NCI-H2227 (cell line): ENCODE data around the gene ZSCAN26.

ENCODE experiments used
- DNase-seq: peaks from one replicate; lab custom pipeline; 2025; ENCODE audit not compliant: unreplicated experiment; lab: John Stamatoyannopoulos, UW

Gene ZSCAN26

DNA sequence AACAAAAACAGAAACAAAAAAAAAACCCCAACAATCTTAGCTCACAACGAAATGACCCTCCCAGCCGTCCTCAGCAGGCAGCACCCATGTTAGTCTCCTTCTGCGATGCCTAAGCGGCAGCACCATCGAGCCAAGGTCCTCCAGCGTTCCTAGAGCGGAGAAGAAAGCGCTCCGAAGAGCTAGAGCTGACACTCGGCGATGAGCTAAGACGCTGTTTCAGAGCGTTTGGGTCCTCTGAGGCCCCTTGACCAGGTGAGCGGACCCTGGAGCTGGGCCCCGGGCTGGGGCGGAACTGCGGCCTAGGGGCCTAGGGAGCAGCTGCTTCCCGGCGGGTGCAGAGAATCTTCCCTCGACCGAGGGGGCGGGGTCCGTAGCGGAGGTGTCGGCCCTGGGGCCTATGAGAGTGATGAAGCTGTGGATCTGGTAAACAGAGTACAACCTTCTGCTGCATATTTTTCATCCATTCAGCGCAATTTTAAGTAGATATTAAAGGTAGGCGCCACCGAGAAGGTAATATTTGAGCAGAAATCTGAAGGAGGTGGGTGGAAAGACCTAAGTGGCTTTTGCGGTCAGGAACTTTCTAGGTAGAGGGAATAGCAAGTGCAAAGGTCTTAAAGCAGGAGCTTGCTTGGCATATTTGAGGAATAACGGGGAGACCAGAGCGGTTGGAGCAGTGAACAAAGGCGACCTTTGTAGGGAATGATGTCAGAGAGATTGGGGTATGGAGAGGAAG is at the start of gene ZSCAN26:
TSS of gene ZSCAN26 (plus strand) at position 182 of the 733 bp plus-strand sequence. CDS start 4,777 bp downstream, outside the sequence.
- peak; percentile 96 for DNase-seq

- no peak for DNase-seq
Observed at GRCh38 chr6:28217890-28218289, 49.1 kb upstream of the ZSCAN26 start.

GRCh38 chr6:28218312-28219248 is 48.4 kb upstream of the ZSCAN26 start:
- peak; percentile 79 for DNase-seq

- no peak for DNase-seq
Observed at GRCh38 chr6:28220257-28221133, 46.4 kb upstream of the ZSCAN26 start.

DNA sequence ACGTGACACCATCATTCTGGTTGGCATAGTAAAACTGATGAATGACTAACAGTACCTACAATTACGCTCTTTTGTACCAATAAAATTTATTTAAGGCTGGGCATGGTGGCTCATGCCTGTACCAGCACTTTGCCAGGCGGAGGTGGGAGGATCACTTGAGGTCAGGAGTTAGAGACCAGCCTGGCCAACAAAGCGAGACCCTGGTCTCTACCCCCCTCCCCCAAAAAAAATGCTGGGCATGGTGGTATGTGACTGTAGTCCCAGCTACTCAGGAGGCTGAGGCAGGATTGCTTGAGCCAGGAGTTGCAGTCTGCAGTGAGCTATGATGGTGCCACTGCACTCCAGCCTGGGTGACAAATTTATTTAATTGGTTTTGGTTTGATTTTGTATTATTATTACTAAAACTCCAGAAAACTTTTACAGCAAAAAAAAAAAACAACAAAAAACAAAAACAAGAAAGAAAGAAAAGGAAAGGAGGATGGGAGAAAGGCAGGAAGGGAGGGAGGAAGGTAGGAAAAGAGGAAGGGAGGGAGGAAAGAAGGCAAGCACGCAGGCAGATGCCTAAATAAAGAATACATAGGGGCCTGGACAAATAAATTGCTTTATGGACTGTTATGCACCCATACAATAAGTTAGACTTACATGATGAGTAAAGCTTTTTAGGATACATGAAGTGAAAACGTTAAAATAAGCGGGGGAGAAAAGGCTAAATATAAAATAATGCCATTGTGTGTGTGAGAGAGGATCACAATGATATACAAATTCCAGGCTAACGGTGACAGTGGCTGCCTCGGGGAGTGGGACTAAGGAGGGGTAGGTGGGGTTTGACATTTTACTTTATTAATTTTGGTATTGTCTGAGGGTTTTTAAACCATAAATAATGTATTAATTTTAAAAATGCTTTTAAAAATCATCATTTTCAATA is 42.5 kb upstream of the ZSCAN26 start:
- DNase-seq, result no peak

- DNase-seq, result peak; percentile 95
Observed at GRCh38 chr6:28225056-28225834, 41.7 kb upstream of the ZSCAN26 start, which contains the start of gene ZSCAN9. Gene ZSCAN9, plus strand, starts transcription at chr6:28225275. Its CDS starts 1,810 bp downstream, at chr6:28227085.

DNA sequence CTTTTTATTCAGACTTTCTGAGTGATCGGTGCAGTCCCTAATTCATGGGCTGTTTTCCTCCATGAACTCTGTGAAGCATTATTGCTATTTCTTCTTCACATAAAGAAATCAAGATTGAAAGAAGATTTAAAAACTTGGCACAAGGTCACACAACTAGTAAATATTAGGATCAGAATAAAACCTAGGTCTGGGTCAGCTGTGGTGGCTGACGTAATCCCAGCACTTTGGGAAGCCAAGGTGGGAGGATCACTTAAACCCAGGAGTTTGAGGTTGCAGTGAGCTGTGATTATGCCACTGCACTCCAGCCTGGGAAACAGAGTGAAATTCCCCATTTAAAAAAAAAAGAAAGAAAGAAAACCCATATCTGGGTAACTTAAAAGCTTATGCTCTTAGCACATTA is 40.5 kb upstream of the ZSCAN26 start:
- DNase-seq, result no peak

GRCh38 chr6:28232785-28233184 is 34.2 kb upstream of the ZSCAN26 start:
- no peak for DNase-seq

DNA sequence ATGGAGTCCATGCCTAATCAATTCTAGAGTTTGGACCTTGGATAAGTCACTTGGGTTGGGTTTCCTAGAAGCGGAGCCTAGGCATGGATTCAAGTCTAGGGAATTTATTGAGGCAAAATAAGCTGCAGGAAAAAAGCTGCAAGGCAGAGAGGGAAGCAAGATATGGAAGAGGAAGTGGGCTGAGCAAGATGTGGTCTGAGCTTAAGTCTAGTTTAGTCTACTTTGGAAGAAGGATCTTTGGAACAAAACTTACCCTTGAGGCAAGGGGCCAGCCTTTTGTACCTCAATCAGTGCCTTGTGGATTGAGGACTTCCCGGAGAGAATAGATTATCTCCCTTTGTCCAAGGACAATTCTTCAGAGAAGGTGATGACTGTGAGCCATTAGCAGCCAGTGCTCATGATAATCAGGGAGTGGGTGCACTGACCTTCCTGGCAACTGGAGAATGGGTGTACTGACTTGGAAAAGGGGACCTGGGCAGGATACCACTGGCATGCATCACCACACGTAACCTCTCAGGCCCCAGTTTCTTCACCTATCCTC is 31.0 kb upstream of the ZSCAN26 start:
- no peak for DNase-seq

DNA sequence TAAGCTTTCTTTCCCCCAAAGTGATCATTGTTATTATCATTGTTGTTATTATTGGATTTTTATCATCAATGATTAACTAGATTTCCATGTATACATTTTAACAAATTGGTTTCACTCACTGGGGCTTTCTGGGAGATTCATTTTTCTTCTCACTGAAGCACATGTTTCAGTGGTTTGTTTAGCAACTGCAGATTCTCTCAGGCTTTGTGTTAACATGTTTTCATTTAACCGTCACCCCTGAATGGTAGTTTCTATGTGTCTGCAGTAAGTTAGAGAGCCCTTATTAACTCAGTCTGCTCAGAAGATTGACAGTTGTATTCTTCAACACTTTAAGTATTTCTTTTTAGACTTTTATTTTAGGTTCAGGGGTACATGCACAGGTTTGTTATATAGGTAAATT is 27.3 kb upstream of the ZSCAN26 start:
- DNase-seq, result no peak

GRCh38 chr6:28240471-28240870 is 26.5 kb upstream of the ZSCAN26 start:
- no peak for DNase-seq

GRCh38 chr6:28243946-28244345 is 23.0 kb upstream of the ZSCAN26 start:
- no peak for DNase-seq

DNA sequence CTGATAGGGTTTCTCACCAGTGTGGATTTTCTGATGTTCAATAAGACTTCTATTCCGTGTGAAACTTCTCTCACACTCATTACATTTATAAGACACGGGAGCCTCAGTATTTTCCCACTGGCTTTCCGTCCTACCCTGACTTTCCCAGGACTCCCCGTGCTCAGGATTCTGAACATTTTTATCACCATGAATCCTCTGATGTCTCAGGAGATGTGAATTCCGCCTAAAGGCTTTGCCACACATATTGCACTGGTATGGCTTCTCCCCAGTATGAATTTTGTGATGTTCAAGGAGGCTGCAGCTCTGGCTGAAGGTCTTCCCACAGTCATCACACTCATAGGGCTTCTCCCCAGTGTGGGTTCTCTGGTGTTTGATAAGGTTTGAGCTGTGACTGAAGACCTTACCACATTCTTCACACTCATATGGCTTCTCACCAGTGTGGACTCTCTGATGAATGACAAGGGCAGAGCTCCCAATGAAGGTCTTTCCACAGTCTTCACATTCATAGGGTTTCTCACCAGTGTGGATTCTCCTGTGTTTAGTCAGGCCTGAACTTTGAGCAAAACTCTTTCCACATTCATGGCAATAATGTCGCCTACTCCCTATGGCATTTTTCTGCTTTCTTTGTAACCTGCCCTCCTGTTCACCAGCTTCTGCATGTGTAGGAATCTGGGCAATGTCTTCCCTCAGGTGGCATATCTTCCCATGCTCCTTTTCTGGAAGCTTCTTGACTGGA is 21.6 kb upstream of the ZSCAN26 start:
- no peak for DNase-seq

GRCh38 chr6:28248916-28249315 is 18.0 kb upstream of the ZSCAN26 start:
- no peak for DNase-seq

DNA sequence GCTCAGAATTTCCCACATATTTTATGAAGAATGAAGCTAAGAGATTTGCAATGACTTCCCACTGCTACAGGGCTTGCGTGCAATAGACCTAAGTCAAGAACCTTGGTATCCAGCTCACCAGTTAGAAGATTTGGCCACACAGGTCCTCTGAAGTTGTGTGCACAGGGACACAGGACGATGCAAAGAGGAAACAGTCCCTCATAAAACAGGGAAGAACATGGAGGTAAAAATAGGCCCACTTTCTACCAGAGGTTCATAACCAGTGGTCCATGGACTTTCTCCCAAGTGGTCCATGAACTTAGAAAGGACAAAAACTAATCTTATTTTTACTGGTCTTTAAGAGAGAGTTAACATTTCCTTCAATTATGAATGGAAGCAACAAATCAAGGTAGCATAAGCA is 16.2 kb upstream of the ZSCAN26 start:
- no peak for DNase-seq

- DNase-seq, result no peak
Observed at GRCh38 chr6:28251661-28252008, 15.3 kb upstream of the ZSCAN26 start.

GRCh38 chr6:28252009-28252975 is 14.7 kb upstream of the ZSCAN26 start, which contains the start of gene ZKSCAN4:
Gene ZKSCAN4, minus strand, starts transcription at chr6:28252269. Its CDS starts 289 bp downstream, at chr6:28251980.
- DNase-seq, result peak; percentile 95
